H9 (cell line): ENCODE data around the gene DNAH1. TPM values are rescaled to one million over a fixed set of nuclear protein-coding genes. Genes with fewer than 3 reads are reported as not detected.

ENCODE experiments used
- DNase-seq: peaks from one replicate; pipeline ENCODE4 v3.0.0-alpha.2; 2017
- H2AFZ ChIP-seq: one replicate; pipeline ENCODE4 v1.6.1; 2013; ENCODE audit warnings: mild to moderate bottlenecking, low read length, control low read depth, moderate library complexity
- H2AK5ac ChIP-seq: 2 replicates; pipeline ENCODE4 v1.6.1; 2013; ENCODE audit warnings: low read length, control low read depth, mixed read lengths; ENCODE audit not compliant: insufficient read length
- H2BK120ac ChIP-seq: one replicate; pipeline ENCODE4 v1.6.1; 2013; ENCODE audit warnings: low read depth, mild to moderate bottlenecking, low read length, control low read depth, inconsistent platforms; ENCODE audit not compliant: poor library complexity, severe bottlenecking
- H2BK12ac ChIP-seq: 2 replicates; pipeline ENCODE4 v1.6.1; 2013; ENCODE audit warnings: low read length, control low read depth, mixed read lengths, low read depth; ENCODE audit not compliant: insufficient read length
- H2BK15ac ChIP-seq: 2 replicates; pipeline ENCODE4 v1.6.1; 2013; ENCODE audit warnings: low read depth, low read length, control low read depth
- H2BK20ac ChIP-seq: one replicate; pipeline ENCODE4 v1.6.1; 2013; ENCODE audit warnings: low read depth, mild to moderate bottlenecking, low read length, control low read depth, inconsistent platforms; ENCODE audit not compliant: poor library complexity, severe bottlenecking
- H2BK5ac ChIP-seq: 2 replicates; pipeline ENCODE4 v1.6.1; 2013; ENCODE audit warnings: low read length, control low read depth, mixed read lengths; ENCODE audit not compliant: insufficient read length
- H3K14ac ChIP-seq: 2 replicates; pipeline ENCODE4 v1.6.1; 2013; ENCODE audit warnings: low read length, control low read depth; ENCODE audit not compliant: insufficient read depth
- H3K18ac ChIP-seq: 2 replicates; pipeline ENCODE4 v1.6.1; 2013; ENCODE audit warnings: low read depth, mild to moderate bottlenecking, mixed read lengths, low read length, control low read depth; ENCODE audit not compliant: insufficient read length
- H3K23ac ChIP-seq: 2 replicates; pipeline ENCODE4 v1.6.1; 2013; ENCODE audit warnings: low read length, control low read depth, mixed read lengths, low read depth; ENCODE audit not compliant: insufficient read length
- H3K23me2 ChIP-seq: 2 replicates; pipeline ENCODE4 v1.6.1; 2013; ENCODE audit warnings: low read depth, mild to moderate bottlenecking, mixed read lengths, low read length, control low read depth; ENCODE audit not compliant: insufficient read length, poor library complexity, severe bottlenecking
- H3K27ac ChIP-seq: 2 replicates; pipeline ENCODE4 v1.5.1; 2013; ENCODE audit warnings: low read length, control low read depth, mixed read lengths, low read depth; ENCODE audit not compliant: insufficient read length
- H3K27me3 ChIP-seq: 2 replicates; pipeline ENCODE4 v1.6.1; 2013; ENCODE audit warnings: low read length, control low read depth, inconsistent platforms; ENCODE audit not compliant: insufficient read depth
- H3K4ac ChIP-seq: 2 replicates; pipeline ENCODE4 v1.6.1; 2013; ENCODE audit warnings: low read depth, mild to moderate bottlenecking, control low read depth, inconsistent platforms, low read length, moderate library complexity
- H3K4me1 ChIP-seq: 2 replicates; pipeline ENCODE4 v1.6.1; 2013; ENCODE audit warnings: low read length, control low read depth, inconsistent platforms; ENCODE audit not compliant: insufficient read depth
- H3K4me2 ChIP-seq: 2 replicates; pipeline ENCODE4 v1.6.1; 2013; ENCODE audit warnings: low read length, control low read depth, mixed read lengths; ENCODE audit not compliant: insufficient read length, insufficient read depth
- H3K56ac ChIP-seq: 2 replicates; pipeline ENCODE4 v1.6.1; 2013; ENCODE audit warnings: low read depth, mild to moderate bottlenecking, mixed read lengths, low read length, control low read depth; ENCODE audit not compliant: insufficient read length
- H3K79me1 ChIP-seq: 2 replicates; pipeline ENCODE4 v1.6.1; 2013; ENCODE audit warnings: low read depth, mild to moderate bottlenecking, moderate library complexity, low read length, control low read depth, inconsistent platforms; ENCODE audit not compliant: insufficient read depth, poor library complexity, severe bottlenecking
- H3K79me2 ChIP-seq: 2 replicates; pipeline ENCODE4 v1.6.1; 2013; ENCODE audit warnings: low read length, control low read depth, inconsistent platforms; ENCODE audit not compliant: insufficient read depth
- H3K9ac ChIP-seq: 2 replicates; pipeline ENCODE4 v1.6.1; 2013; ENCODE audit warnings: low read length, control low read depth, mixed read lengths; ENCODE audit not compliant: insufficient read length; ENCODE audit errors: extremely low read depth
- H3K9me3 ChIP-seq: one replicate; pipeline ENCODE4 v1.6.1; 2013; ENCODE audit warnings: low read depth, low read length, inconsistent platforms; ENCODE audit not compliant: control insufficient read depth
- H3T11ph ChIP-seq: one replicate; pipeline ENCODE4 v1.6.1; 2013; ENCODE audit warnings: mild to moderate bottlenecking, low read length, control low read depth, inconsistent platforms
- H4K20me1 ChIP-seq: one replicate; pipeline ENCODE4 v1.6.1; 2013; ENCODE audit not compliant: control insufficient read depth, insufficient read length, insufficient read depth
- H4K5ac ChIP-seq: 2 replicates; pipeline ENCODE4 v1.6.1; 2013; ENCODE audit warnings: low read depth, mild to moderate bottlenecking, mixed read lengths, low read length, control low read depth; ENCODE audit not compliant: insufficient read length
- H4K8ac ChIP-seq: replicated peaks from 2 replicates; pipeline ENCODE4 v1.6.1; 2013; ENCODE audit warnings: low read length, control low read depth, mixed read lengths, low read depth; ENCODE audit not compliant: insufficient read length
- H4K91ac ChIP-seq: 2 replicates; pipeline ENCODE4 v1.6.1; 2013; ENCODE audit warnings: low read depth, mild to moderate bottlenecking, moderate library complexity, mixed read lengths, low read length, control low read depth; ENCODE audit not compliant: insufficient read length
- H3K27ac Mint-ChIP-seq, 3 experiments: 2 replicates in 2 of 3; 3 replicates in 1 of 3; pipeline ENCODE4 v1.8.0; 2020 to 2021; ENCODE audit warnings: mixed read lengths in 3 of 3, mild to moderate bottlenecking in 1 of 3, moderate library complexity in 1 of 3
- H3K27me3 Mint-ChIP-seq: 2 replicates; pipeline ENCODE4 v1.8.0; 2021; ENCODE audit warnings: low read depth, mild to moderate bottlenecking, moderate library complexity, mixed read lengths
- H3K36me3 Mint-ChIP-seq, 3 experiments: 2 replicates in 2 of 3; 3 replicates in 1 of 3; pipeline ENCODE4 v1.8.0; 2020 to 2021; ENCODE audit warnings: low read depth in 3 of 3, mixed read lengths in 3 of 3; ENCODE audit not compliant: insufficient read depth in 1 of 3
- H3K4me1 Mint-ChIP-seq, 2 experiments: 2 replicates each; pipeline ENCODE4 v1.8.0; 2020; ENCODE audit warnings: mixed read lengths in 2 of 2
- H3K4me3 Mint-ChIP-seq, 2 experiments: 2 replicates in 1 of 2; 3 replicates in 1 of 2; pipeline ENCODE4 v1.8.0; 2020 to 2021; ENCODE audit warnings: mild to moderate bottlenecking in 2 of 2, mixed read lengths in 2 of 2, moderate library complexity in 1 of 2
- H3K9me3 Mint-ChIP-seq, 2 experiments: 2 replicates in 1 of 2; 3 replicates in 1 of 2; pipeline ENCODE4 v1.8.0; 2020; ENCODE audit warnings: mild to moderate bottlenecking in 2 of 2, mixed read lengths in 2 of 2, moderate library complexity in 1 of 2
- WGBS: extraction: QIAGEN DNeasy Blood & Tissue Kit; methylation state at CpG from one replicate; pipeline ENCODE4 v1.1.7; 2013; ENCODE audit warnings: missing lambda C conversion rate, low lambda C conversion rate, mixed read lengths; ENCODE audit not compliant: insufficient read length; ENCODE audit errors: extremely low coverage; 5-methylcytosine and 5-hydroxymethylcytosine counted together
- total RNA-seq: library from RNA; stranded (reverse); gene quantifications from 2 replicates; pipeline ENCODE4 v1.2.1, GENCODE V29; 2021
- TF ChIP-seq, protein P1 (sequence below): fragments of 200-600 bp; sonication (generic); conservative IDR thresholded peaks from 3 replicates; pipeline ENCODE4 v1.8.0; 2021; ENCODE audit warnings: antibody characterized with exemption, mild to moderate bottlenecking

DNAH1 gene
- total RNA-seq, 1 experiment from 2014 or later: 2.0 TPM

GRCh38 chr3:52281981-52282801 is 33.9 kb upstream of the DNAH1 start:
- H2BK20ac ChIP-seq: no peak overlapping the region

More at GRCh38 chr3:52281981-52282801, 33.9 kb upstream of the DNAH1 start:
- Histone ChIP-seq H2AFZ (no peak overlapping the region), H3K27ac (no peak overlapping the region), H3K23ac (no peak overlapping the region), H3K4me1 (no peaks in the 10 kb centered on the region), H3K56ac (no peak overlapping the region), H2BK5ac (no peak overlapping the region), H2BK120ac (no peak overlapping the region), H4K91ac (no peak overlapping the region), H3K4ac (no peak overlapping the region), H4K8ac (no peak overlapping the region), H3K14ac (no peak overlapping the region), H3K23me2 (peaks cover 8% of the 10 kb centered on the region), H2BK12ac (no peak overlapping the region), H3K79me1 (no peaks in the 10 kb centered on the region), H3K9ac (no peak overlapping the region), H2AK5ac (no peak overlapping the region), H3K9me3 (no peaks in the 10 kb centered on the region), H3T11ph (no peak overlapping the region), H4K5ac (no peak overlapping the region), H3K79me2 (peaks cover 6% of the 10 kb centered on the region; the same call in 1 of the 2 replicates), H4K20me1 (no peaks in the 10 kb centered on the region), H2BK15ac (no peak overlapping the region), H3K4me2 (no peak overlapping the region), H3K18ac (no peak overlapping the region), H3K27me3 (no peaks in the 10 kb centered on the region)
- TF ChIP-seq, protein P1, sequence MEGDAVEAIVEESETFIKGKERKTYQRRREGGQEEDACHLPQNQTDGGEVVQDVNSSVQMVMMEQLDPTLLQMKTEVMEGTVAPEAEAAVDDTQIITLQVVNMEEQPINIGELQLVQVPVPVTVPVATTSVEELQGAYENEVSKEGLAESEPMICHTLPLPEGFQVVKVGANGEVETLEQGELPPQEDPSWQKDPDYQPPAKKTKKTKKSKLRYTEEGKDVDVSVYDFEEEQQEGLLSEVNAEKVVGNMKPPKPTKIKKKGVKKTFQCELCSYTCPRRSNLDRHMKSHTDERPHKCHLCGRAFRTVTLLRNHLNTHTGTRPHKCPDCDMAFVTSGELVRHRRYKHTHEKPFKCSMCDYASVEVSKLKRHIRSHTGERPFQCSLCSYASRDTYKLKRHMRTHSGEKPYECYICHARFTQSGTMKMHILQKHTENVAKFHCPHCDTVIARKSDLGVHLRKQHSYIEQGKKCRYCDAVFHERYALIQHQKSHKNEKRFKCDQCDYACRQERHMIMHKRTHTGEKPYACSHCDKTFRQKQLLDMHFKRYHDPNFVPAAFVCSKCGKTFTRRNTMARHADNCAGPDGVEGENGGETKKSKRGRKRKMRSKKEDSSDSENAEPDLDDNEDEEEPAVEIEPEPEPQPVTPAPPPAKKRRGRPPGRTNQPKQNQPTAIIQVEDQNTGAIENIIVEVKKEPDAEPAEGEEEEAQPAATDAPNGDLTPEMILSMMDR: no peak
- no peak for DNase-seq
- peaks cover 19 to 23% of the 10 kb centered on the region in 2 experiments for H3K4me1 Mint-ChIP-seq
- peaks cover 5 to 7% (median 5%) of the 10 kb centered on the region in 3 experiments; a peak in 6 of 7 replicates for H3K36me3 Mint-ChIP-seq
- WGBS: no CpG with 5 or more reads among the region's 8 CpGs
- H3K27ac Mint-ChIP-seq: no peak overlapping the region
- no peaks in the 10 kb centered on the region for H3K27me3 Mint-ChIP-seq
- no peak overlapping the region for H3K4me3 Mint-ChIP-seq
- 0 out of 5 replicates have a peak, but pooled peaks cover 0 to 3% of the 10 kb centered on the region in 2 experiments for H3K9me3 Mint-ChIP-seq
